Measurements from ENCODE around the gene RPA3. TPM values are rescaled to one million over a fixed set of nuclear protein-coding genes. Genes with fewer than 3 reads are reported as not detected.

Gene RPA3
- total RNA-seq, 1 experiment from 2014 or later = 108 TPM

DNA sequence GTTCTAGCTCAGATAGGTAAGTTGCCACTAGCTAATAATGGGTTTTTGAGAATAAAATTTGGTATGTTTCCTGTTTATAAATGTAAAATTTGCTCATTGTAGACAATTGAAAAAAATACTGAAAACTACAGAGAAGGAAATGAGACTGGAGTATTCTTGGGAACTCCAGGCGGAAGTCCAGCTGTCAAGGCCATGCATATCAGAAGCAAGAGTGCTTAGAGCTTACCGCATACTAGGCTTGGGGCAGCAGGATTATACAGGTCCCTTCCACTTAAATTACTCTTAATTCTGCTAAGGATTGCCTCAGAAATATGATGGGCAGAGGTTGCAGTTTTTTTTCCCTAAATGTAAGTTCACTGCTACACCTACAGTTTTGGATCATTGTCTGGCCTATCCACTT lies 51.2 kb downstream of the RPA3 start:
- TF ChIP-seq, protein P1, sequence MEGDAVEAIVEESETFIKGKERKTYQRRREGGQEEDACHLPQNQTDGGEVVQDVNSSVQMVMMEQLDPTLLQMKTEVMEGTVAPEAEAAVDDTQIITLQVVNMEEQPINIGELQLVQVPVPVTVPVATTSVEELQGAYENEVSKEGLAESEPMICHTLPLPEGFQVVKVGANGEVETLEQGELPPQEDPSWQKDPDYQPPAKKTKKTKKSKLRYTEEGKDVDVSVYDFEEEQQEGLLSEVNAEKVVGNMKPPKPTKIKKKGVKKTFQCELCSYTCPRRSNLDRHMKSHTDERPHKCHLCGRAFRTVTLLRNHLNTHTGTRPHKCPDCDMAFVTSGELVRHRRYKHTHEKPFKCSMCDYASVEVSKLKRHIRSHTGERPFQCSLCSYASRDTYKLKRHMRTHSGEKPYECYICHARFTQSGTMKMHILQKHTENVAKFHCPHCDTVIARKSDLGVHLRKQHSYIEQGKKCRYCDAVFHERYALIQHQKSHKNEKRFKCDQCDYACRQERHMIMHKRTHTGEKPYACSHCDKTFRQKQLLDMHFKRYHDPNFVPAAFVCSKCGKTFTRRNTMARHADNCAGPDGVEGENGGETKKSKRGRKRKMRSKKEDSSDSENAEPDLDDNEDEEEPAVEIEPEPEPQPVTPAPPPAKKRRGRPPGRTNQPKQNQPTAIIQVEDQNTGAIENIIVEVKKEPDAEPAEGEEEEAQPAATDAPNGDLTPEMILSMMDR (conservative IDR thresholded peaks at IDR 0.05) = no peak
- no peak overlapping the region for H3T11ph ChIP-seq (ENCODE audit: low read length)
- H3K23me2 ChIP-seq (ENCODE audit: insufficient read length, low read depth, low read length, poor library complexity, severe bottlenecking) = no peaks in the 10 kb centered on the region
- H3K9me3 ChIP-seq (ENCODE audit: control insufficient read depth, low read depth, low read length) = no peaks in the 10 kb centered on the region
- no peak overlapping the region for H3K4me2 ChIP-seq (ENCODE audit: insufficient read depth, insufficient read length, low read length)
- H4K8ac ChIP-seq (replicated peaks; ENCODE audit: insufficient read length, low read depth, low read length) = no peak overlapping the region
- no peak overlapping the region for H4K91ac ChIP-seq (ENCODE audit: insufficient read length, low read depth, low read length)
- no peak overlapping the region for H2BK5ac ChIP-seq (ENCODE audit: insufficient read length, low read length)
- H2BK12ac ChIP-seq (ENCODE audit: insufficient read length, low read depth, low read length) = no peak overlapping the region
- no CpG with 5 or more reads among the region's 2 CpGs for WGBS (ENCODE audit: extremely low coverage, insufficient read length, low lambda C conversion rate)
- H3K23ac ChIP-seq (ENCODE audit: insufficient read length, low read depth, low read length) = no peak overlapping the region
- H4K20me1 ChIP-seq (ENCODE audit: control insufficient read depth, insufficient read depth, insufficient read length) = no peaks in the 10 kb centered on the region
- H2AK5ac ChIP-seq (ENCODE audit: insufficient read length, low read length) = no peak overlapping the region
- no peak overlapping the region for H2AFZ ChIP-seq (ENCODE audit: low read length)
- no peak for DNase-seq
- H3K4me1 Mint-ChIP-seq = peaks cover 25 to 31% of the 10 kb centered on the region in 2 experiments
- H3K4ac ChIP-seq (ENCODE audit: low read depth, low read length) = no peak overlapping the region
- H2BK20ac ChIP-seq (ENCODE audit: low read depth, low read length, poor library complexity, severe bottlenecking) = no peak overlapping the region
- no peak overlapping the region for H4K5ac ChIP-seq (ENCODE audit: insufficient read length, low read depth, low read length)
- H3K56ac ChIP-seq (ENCODE audit: insufficient read length, low read depth, low read length) = no peak overlapping the region
- no peak overlapping the region for H3K27ac ChIP-seq (ENCODE audit: insufficient read length, low read depth, low read length)
- no peak overlapping the region for H2BK15ac ChIP-seq (ENCODE audit: low read depth, low read length)
- no peak overlapping the region for H3K9ac ChIP-seq (ENCODE audit: extremely low read depth, insufficient read length, low read length)
- H3K4me1 ChIP-seq (ENCODE audit: insufficient read depth, low read length) = no peaks in the 10 kb centered on the region
- H3K14ac ChIP-seq (ENCODE audit: insufficient read depth, low read length) = no peak overlapping the region
- H2BK120ac ChIP-seq (ENCODE audit: low read depth, low read length, poor library complexity, severe bottlenecking) = no peak overlapping the region
- no peak overlapping the region for H3K4me3 Mint-ChIP-seq
- H3K9me3 Mint-ChIP-seq = no peaks in the 10 kb centered on the region
- H3K18ac ChIP-seq (ENCODE audit: insufficient read length, low read depth, low read length) = no peak overlapping the region
- no peaks in the 10 kb centered on the region for H3K79me1 ChIP-seq (ENCODE audit: insufficient read depth, low read depth, low read length, poor library complexity, severe bottlenecking)
- H3K79me2 ChIP-seq (ENCODE audit: insufficient read depth, low read length) = no peaks in the 10 kb centered on the region; the same call in 1 of the 2 replicates
- no peaks in the 10 kb centered on the region for H3K27me3 Mint-ChIP-seq (ENCODE audit: low read depth)
- H3K27ac Mint-ChIP-seq = no peak overlapping the region
- H3K36me3 Mint-ChIP-seq (ENCODE audit: insufficient read depth in 1 of 3, low read depth in 3 of 3) = peaks cover 0 to 1% (median 0%) of the 10 kb centered on the region in 3 experiments; a peak in 1 of 7 replicates
- H3K27me3 ChIP-seq (ENCODE audit: insufficient read depth, low read length) = no peaks in the 10 kb centered on the region
